K562 (cell line): Measurements from ENCODE around the gene FYB1. TPM values are rescaled to one million over a fixed set of nuclear protein-coding genes. Genes with fewer than 3 reads are reported as not detected.

Experiments used
- ADNP ChIP-seq: fragments of 200-800 bp; sonication (Bioruptor generic); IDR thresholded peaks from 2 replicates; pipeline ENCODE4 v1.6.1; 2016; ENCODE audit warnings: missing genetic modification characterization, missing compliant biosample characterization
- ARID1B ChIP-seq: fragments of 450-650 bp; IDR thresholded peaks from 2 replicates; pipeline ENCODE4 v1.6.1; 2016; ENCODE audit warnings: antibody characterized with exemption, mild to moderate bottlenecking, inconsistent platforms
- ATF7 ChIP-seq: fragments of 450-650 bp; IDR thresholded peaks from 2 replicates; pipeline ENCODE4 v1.7.1; 2014; ENCODE audit warnings: mild to moderate bottlenecking, moderate library complexity
- BCOR ChIP-seq: fragments of 450-650 bp; IDR thresholded peaks from 2 replicates; pipeline ENCODE4 v1.6.1; 2016
- BRCA1 ChIP-seq, 2 experiments: fragments of 450-650 bp in 1 of 2; sonication (generic) in 1 of 2; formaldehyde crosslinking in 1 of 2; IDR thresholded peaks; 2 replicates each; pipeline versions ENCODE4 v1.5.0 to v1.6.1; 2017 to 2020; ENCODE audit warnings: mild to moderate bottlenecking in 1 of 2, missing genetic modification reagents in 1 of 2
- C11orf30 ChIP-seq: fragments of 450-650 bp; IDR thresholded peaks from 2 replicates; pipeline ENCODE4 v1.6.1; 2016; ENCODE audit warnings: low read depth, mild to moderate bottlenecking
- CXXC5 ChIP-seq: fragments of 250-450 bp; sonication (Bioruptor Pico); IDR thresholded peaks from 2 replicates; pipeline ENCODE4 v1.8.0; 2022; ENCODE audit warnings: inconsistent platforms, mild to moderate bottlenecking, moderate library complexity
- HDAC8 ChIP-seq: fragments of 450-650 bp; IDR thresholded peaks from 2 replicates; pipeline ENCODE4 v1.6.1; 2016; ENCODE audit warnings: mild to moderate bottlenecking, missing genetic modification characterization, moderate library complexity, missing compliant biosample characterization
- KAT8 ChIP-seq: fragments of 450-650 bp; IDR thresholded peaks from 2 replicates; pipeline ENCODE4 v1.6.1; 2016; ENCODE audit warnings: low read depth, mild to moderate bottlenecking
- LCOR ChIP-seq: sonication (generic); formaldehyde crosslinking; IDR thresholded peaks from 2 replicates; pipeline ENCODE4 v1.8.0; 2022; ENCODE audit warnings: mild to moderate bottlenecking, missing genetic modification reagents
- MAFG ChIP-seq: fragments of 450-650 bp; conservative IDR thresholded peaks from 2 replicates; pipeline ENCODE4 v1.6.1; 2016; ENCODE audit warnings: missing genetic modification characterization, missing compliant biosample characterization
- MAZ ChIP-seq, 2 experiments: fragments of 450-650 bp in 1 of 2; sonication (generic) in 1 of 2; formaldehyde crosslinking; IDR thresholded peaks in 1 of 2; conservative IDR thresholded peaks in 1 of 2; 2 replicates each; pipeline versions ENCODE4 v1.4.0 to v1.5.0; 2020; ENCODE audit warnings: mild to moderate bottlenecking in 1 of 2, missing genetic modification reagents in 1 of 2
- MECOM ChIP-seq: fragments of 250-450 bp; sonication (Bioruptor Pico); IDR thresholded peaks from 2 replicates; pipeline ENCODE4 v1.8.0; 2022; ENCODE audit warnings: inconsistent platforms
- NFE2 ChIP-seq: IDR thresholded peaks from 2 replicates; pipeline ENCODE4 v1.6.1; 2014; ENCODE audit warnings: antibody characterized with exemption, low read depth
- SIN3A ChIP-seq, 2 experiments: fragments of 150-350 bp in 1 of 2; IDR thresholded peaks; 2 replicates each; pipeline ENCODE4 v1.6.1; 2011 to 2016; ENCODE audit warnings: borderline replicate concordance in 2 of 2, low read depth in 2 of 2, low read length in 2 of 2, mild to moderate bottlenecking in 2 of 2, moderate library complexity in 2 of 2; ENCODE audit not compliant: control insufficient read depth in 1 of 2
- STAT5A ChIP-seq: IDR thresholded peaks from 2 replicates; pipeline ENCODE4 v1.6.1; 2012; ENCODE audit warnings: low read length, inconsistent platforms, borderline replicate concordance
- U2AF2 ChIP-seq: fragments of 200-400 bp; formaldehyde crosslinking; optimal IDR thresholded peaks from 2 replicates; pipeline ENCODE3; 2017; ENCODE audit warnings: low read depth, mild to moderate bottlenecking, low read length
- YY1 ChIP-seq, 3 experiments: IDR thresholded peaks; 2 replicates each; pipeline ENCODE4 v1.6.1; 2011; ENCODE audit warnings: low read length in 2 of 3, mild to moderate bottlenecking in 2 of 3, moderate library complexity in 2 of 3, borderline replicate concordance in 1 of 3, control low read depth in 1 of 3, low read depth in 1 of 3; ENCODE audit not compliant: insufficient read depth in 3 of 3, insufficient replicate concordance in 2 of 3, control insufficient read depth in 1 of 3, insufficient read length in 1 of 3; ENCODE audit errors: extremely low read depth in 1 of 3
- ZBTB7A ChIP-seq: IDR thresholded peaks from 2 replicates; pipeline ENCODE4 v1.6.1; 2011; ENCODE audit warnings: low read depth, mild to moderate bottlenecking, low read length, moderate library complexity, borderline replicate concordance; ENCODE audit not compliant: control insufficient read depth
- ZNF143 ChIP-seq: sonication (generic); formaldehyde crosslinking; IDR thresholded peaks from 2 replicates; pipeline ENCODE4 v1.9.0; 2022; ENCODE audit warnings: mild to moderate bottlenecking, missing genetic modification reagents
- ZNF23 ChIP-seq: fragments of 250-450 bp; sonication (Bioruptor Pico); IDR thresholded peaks from 2 replicates; pipeline ENCODE4 v1.4.0; 2020; ENCODE audit warnings: mild to moderate bottlenecking
- ZNF436 ChIP-seq: fragments of 250-450, 450-650 bp; sonication (Bioruptor Pico); formaldehyde crosslinking; IDR thresholded peaks from 2 replicates; pipeline ENCODE4 v1.7.0; 2020; ENCODE audit warnings: mild to moderate bottlenecking
- polyA plus RNA-seq, 8 experiments: library from polyadenylated mRNA; depleted of rRNA in 4 of 8; stranded (reverse) in 5 of 8; unstranded in 3 of 8; fragments of >200 nt; fragmentation: Nextera tagmentation in 2 of 8; fragmentation: Illumina TruSeq in 1 of 8; extraction: Ambion mirVana in 2 of 8; extraction: Trizol in 1 of 8; gene quantifications; 2 replicates each; pipeline versions ENCODE4 v1.2.1 to v1.2.3, GENCODE V29; 2011 to 2014; ENCODE audit warnings: inconsistent platforms in 1 of 8, missing spikeins in 1 of 8
- total RNA-seq, 7 experiments: library from RNA; depleted of rRNA in 6 of 7; stranded (reverse); fragments of >200 nt in 6 of 7; fragmentation: Illumina TruSeq in 2 of 7; extraction: Trizol in 2 of 7; gene quantifications; 2 replicates each; pipeline versions ENCODE4 v1.2.1 to v1.2.3, GENCODE V29; 2011 to 2021; ENCODE audit warnings: low replicate concordance in 1 of 7
- TF ChIP-seq, protein P1 (sequence below): sonication (generic); formaldehyde crosslinking; IDR thresholded peaks from 2 replicates; pipeline ENCODE4 v1.8.0; 2023; ENCODE audit warnings: mild to moderate bottlenecking, missing genetic modification reagents
- TF ChIP-seq, protein P2 (sequence below): fragments of 450-650 bp; IDR thresholded peaks from 2 replicates; pipeline ENCODE4 v1.6.1; 2016; ENCODE audit warnings: mild to moderate bottlenecking
- TF ChIP-seq, protein P3 (sequence below): fragments of 450-650 bp; formaldehyde crosslinking; IDR thresholded peaks from 2 replicates; pipeline ENCODE4 v1.4.0; 2022; ENCODE audit warnings: missing genetic modification characterization

Gene FYB1
- total and polyA plus RNA-seq, 9 of the 15 experiments (the other 6 are each of a cell fraction or from before 2014, with no cell fraction given), result 4.7 to 31.5 (median 9.7) TPM

GRCh38 chr5:39178171-39178570 lies 41.2 kb downstream of the FYB1 start (continued):
- TF ChIP-seq YY1 (IDR thresholded peaks at IDR 0.05; ENCODE audit: borderline replicate concordance in 1 of 3, control insufficient read depth in 1 of 3, extremely low read depth in 1 of 3, insufficient read depth in 3 of 3, insufficient read length in 1 of 3, insufficient replicate concordance in 2 of 3, low read depth in 1 of 3, low read length in 2 of 3) (no peak), CXXC5 (CRISPR knock-in tag) (0 out of 2 replicates have a peak, but pooled peaks have one; percentile 15), BRCA1 (IDR thresholded peaks at IDR 0.05) (no peak), BRCA1 (CRISPR knock-in tag; IDR thresholded peaks at IDR 0.05) (no peak), KAT8 (no peak), ZNF143 (CRISPR knock-in tag) (no peak), ATF7 (peak; percentile 56; the same call in 1 of the 2 replicates), C11orf30 (peak; percentile 33; the same call in 1 of the 2 replicates), HDAC8 (tag) (no peak), NFE2 (peak; percentile 77), STAT5A (0 out of 2 replicates have a peak, but pooled peaks have one; percentile 5), BCOR (peak; percentile 60; the same call in 1 of the 2 replicates), MAZ (CRISPR knock-in tag; conservative IDR thresholded peaks at IDR 0.05 in 1 of 2, IDR thresholded peaks at IDR 0.05 in 1 of 2) (no peak; a peak in 1 of 4 replicates), ARID1B (no peak), LCOR (CRISPR knock-in tag) (no peak), MAFG (0 out of 2 replicates have a peak, but pooled peaks have one; percentile 19), ZBTB7A (no peak), MECOM (CRISPR knock-in tag) (no peak), SIN3A (IDR thresholded peaks at IDR 0.05; ENCODE audit: borderline replicate concordance in 2 of 2, control insufficient read depth in 1 of 2, low read depth in 2 of 2, low read length in 2 of 2) (no peak), ZNF436 (0 out of 2 replicates have a peak, but pooled peaks have one; percentile 16), U2AF2 (no peak), ZNF23 (CRISPR knock-in tag) (no peak), ADNP (peak; percentile 79)
- TF ChIP-seq, protein P1, sequence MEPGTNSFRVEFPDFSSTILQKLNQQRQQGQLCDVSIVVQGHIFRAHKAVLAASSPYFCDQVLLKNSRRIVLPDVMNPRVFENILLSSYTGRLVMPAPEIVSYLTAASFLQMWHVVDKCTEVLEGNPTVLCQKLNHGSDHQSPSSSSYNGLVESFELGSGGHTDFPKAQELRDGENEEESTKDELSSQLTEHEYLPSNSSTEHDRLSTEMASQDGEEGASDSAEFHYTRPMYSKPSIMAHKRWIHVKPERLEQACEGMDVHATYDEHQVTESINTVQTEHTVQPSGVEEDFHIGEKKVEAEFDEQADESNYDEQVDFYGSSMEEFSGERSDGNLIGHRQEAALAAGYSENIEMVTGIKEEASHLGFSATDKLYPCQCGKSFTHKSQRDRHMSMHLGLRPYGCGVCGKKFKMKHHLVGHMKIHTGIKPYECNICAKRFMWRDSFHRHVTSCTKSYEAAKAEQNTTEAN (CRISPR knock-in tag), result no peak
- TF ChIP-seq, protein P2, sequence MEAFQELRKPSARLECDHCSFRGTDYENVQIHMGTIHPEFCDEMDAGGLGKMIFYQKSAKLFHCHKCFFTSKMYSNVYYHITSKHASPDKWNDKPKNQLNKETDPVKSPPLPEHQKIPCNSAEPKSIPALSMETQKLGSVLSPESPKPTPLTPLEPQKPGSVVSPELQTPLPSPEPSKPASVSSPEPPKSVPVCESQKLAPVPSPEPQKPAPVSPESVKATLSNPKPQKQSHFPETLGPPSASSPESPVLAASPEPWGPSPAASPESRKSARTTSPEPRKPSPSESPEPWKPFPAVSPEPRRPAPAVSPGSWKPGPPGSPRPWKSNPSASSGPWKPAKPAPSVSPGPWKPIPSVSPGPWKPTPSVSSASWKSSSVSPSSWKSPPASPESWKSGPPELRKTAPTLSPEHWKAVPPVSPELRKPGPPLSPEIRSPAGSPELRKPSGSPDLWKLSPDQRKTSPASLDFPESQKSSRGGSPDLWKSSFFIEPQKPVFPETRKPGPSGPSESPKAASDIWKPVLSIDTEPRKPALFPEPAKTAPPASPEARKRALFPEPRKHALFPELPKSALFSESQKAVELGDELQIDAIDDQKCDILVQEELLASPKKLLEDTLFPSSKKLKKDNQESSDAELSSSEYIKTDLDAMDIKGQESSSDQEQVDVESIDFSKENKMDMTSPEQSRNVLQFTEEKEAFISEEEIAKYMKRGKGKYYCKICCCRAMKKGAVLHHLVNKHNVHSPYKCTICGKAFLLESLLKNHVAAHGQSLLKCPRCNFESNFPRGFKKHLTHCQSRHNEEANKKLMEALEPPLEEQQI, result 0 out of 2 replicates have a peak, but pooled peaks have one; percentile 25
- TF ChIP-seq, protein P3, sequence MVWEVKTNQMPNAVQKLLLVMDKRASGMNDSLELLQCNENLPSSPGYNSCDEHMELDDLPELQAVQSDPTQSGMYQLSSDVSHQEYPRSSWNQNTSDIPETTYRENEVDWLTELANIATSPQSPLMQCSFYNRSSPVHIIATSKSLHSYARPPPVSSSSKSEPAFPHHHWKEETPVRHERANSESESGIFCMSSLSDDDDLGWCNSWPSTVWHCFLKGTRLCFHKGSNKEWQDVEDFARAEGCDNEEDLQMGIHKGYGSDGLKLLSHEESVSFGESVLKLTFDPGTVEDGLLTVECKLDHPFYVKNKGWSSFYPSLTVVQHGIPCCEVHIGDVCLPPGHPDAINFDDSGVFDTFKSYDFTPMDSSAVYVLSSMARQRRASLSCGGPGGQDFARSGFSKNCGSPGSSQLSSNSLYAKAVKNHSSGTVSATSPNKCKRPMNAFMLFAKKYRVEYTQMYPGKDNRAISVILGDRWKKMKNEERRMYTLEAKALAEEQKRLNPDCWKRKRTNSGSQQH, result no peak
